A673 (cell line): Measurements from ENCODE around the gene ZSCAN5A. TPM values are rescaled to one million over a fixed set of nuclear protein-coding genes. Genes with fewer than 3 reads are reported as not detected.
"Not testable (repeated sequence)": the region's sequence is repeated elsewhere in the genome, so short reads cannot be mapped to it uniquely, and the experiment has no call there.

Experiments used
- BruUV-seq: library from RNA; stranded (reverse); fragments of 400-500 nt; replicated peaks from 2 replicates; lab custom pipeline; 2021; lab: Mats Ljungman, UMichigan
- CTCF ChIA-PET: fragments of 300-600 bp; sonication (Branson Sonifier 250); formaldehyde crosslinking; loops from one replicate; lab custom pipeline; 2022; ENCODE audit warnings: antibody characterized with exemption; lab: Charles Lee
- POLR2A ChIA-PET: fragments of 300-600 bp; sonication (Branson Sonifier 250); formaldehyde crosslinking; loops from one replicate; lab custom pipeline; 2022; ENCODE audit warnings: antibody characterized with exemption; ENCODE audit not compliant: low non-redundant PET; lab: Charles Lee
- DNase-seq: peaks from one replicate; pipeline ENCODE4 v3.0.0-alpha.2; 2015; ENCODE audit warnings: low spot score
- H3K27ac ChIP-seq: fragments of 200-600 bp; sonication (generic); 2 replicates; pipeline ENCODE4 v1.5.1; 2016; ENCODE audit warnings: mixed run types, low read depth, mild to moderate bottlenecking, mixed read lengths, antibody characterized with exemption, low read length; ENCODE audit not compliant: poor library complexity, severe bottlenecking
- H3K27me3 ChIP-seq: fragments of 200-600 bp; sonication (generic); replicated peaks from 2 replicates; pipeline ENCODE4 v1.6.1; 2017; ENCODE audit warnings: mixed run types, low read depth, mild to moderate bottlenecking, mixed read lengths, antibody characterized with exemption, low read length; ENCODE audit not compliant: insufficient read depth, poor library complexity
- H3K36me3 ChIP-seq: fragments of 200-600 bp; sonication (generic); 2 replicates; pipeline ENCODE4 v1.6.1; 2016; ENCODE audit warnings: mixed run types, mild to moderate bottlenecking, mixed read lengths, antibody characterized with exemption, low read length; ENCODE audit not compliant: insufficient read depth, poor library complexity, severe bottlenecking
- H3K4me1 ChIP-seq: fragments of 200-600 bp; sonication (generic); 2 replicates; pipeline ENCODE4 v1.6.1; 2017; ENCODE audit warnings: mixed run types, mild to moderate bottlenecking, mixed read lengths, antibody characterized with exemption, low read length; ENCODE audit not compliant: insufficient read depth, poor library complexity, severe bottlenecking
- H3K4me3 ChIP-seq: fragments of 200-600 bp; sonication (generic); 2 replicates; pipeline ENCODE4 v1.5.1; 2016; ENCODE audit warnings: low read depth, mixed run types, mild to moderate bottlenecking, mixed read lengths, low read length; ENCODE audit not compliant: poor library complexity, severe bottlenecking
- H3K9me3 ChIP-seq: fragments of 200-600 bp; sonication (generic); 2 replicates; pipeline ENCODE4 v1.6.1; 2016; ENCODE audit warnings: mixed run types, low read depth, mild to moderate bottlenecking, mixed read lengths, antibody characterized with exemption, low read length; ENCODE audit not compliant: poor library complexity, severe bottlenecking
- CTCF ChIP-seq: fragments of 300-800, 200-600 bp; sonication (generic); conservative IDR thresholded peaks from 2 replicates; pipeline ENCODE4 v1.5.1; 2017; ENCODE audit warnings: low read depth, mild to moderate bottlenecking, antibody characterized with exemption, low read length, moderate library complexity, mixed read lengths
- EZH2 ChIP-seq: fragments of 200-600 bp; sonication (generic); IDR thresholded peaks from 2 replicates; pipeline ENCODE4 v1.6.1; 2017; ENCODE audit warnings: borderline replicate concordance, low read depth, mild to moderate bottlenecking, mixed read lengths, antibody characterized with exemption, low read length; ENCODE audit not compliant: poor library complexity, severe bottlenecking
- intact Hi-C: fragments of 100-400 bp; cut with micrococcal nuclease; formaldehyde crosslinking; loops from one replicate; pipeline ENCODE4 v1.10.0; 2022; ENCODE audit not compliant: unreplicated experiment
- total RNA-seq: library from RNA; stranded (reverse); gene quantifications from 2 replicates; pipeline ENCODE4 v1.2.3, GENCODE V29; 2021

ZSCAN5A gene
- total RNA-seq, 1 experiment from 2014 or later = 18.8 TPM

DNA sequence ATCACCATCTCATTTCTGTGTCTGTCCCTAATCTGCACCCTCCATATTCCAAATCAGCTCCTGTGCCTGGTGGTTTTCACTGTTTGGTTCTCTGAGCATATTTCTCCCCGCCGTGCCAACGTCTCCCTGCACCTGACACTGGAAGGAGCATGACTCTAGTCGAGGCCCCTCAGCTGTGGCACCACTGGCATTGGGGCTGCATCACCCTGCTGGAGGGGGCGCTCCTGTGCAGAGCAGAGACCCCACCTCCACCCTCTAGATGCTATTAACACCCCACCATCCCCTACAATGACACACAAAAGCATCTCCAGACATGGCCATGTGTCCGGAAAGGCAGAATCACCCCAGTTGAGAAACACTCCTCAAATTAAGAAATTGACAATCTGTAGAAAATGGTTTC is 91.7 kb downstream of the ZSCAN5A start:
- DNase-seq = no peak
- TF ChIP-seq CTCF = 0 out of 2 replicates have a peak, but pooled peaks have one; percentile 22
- TF ChIP-seq EZH2 = no peak
- H3K4me1 ChIP-seq = no peaks in the 10 kb centered on the region
- no peaks in the 10 kb centered on the region for H3K36me3 ChIP-seq
- CTCF ChIA-PET = no interaction called here
- H3K27ac ChIP-seq = no peak overlapping the region
- no peaks in the 10 kb centered on the region for H3K9me3 ChIP-seq
- intact Hi-C loops = no loop called here
- no TSS peak for BruUV-seq
- H3K4me3 ChIP-seq = no peak overlapping the region
- POLR2A ChIA-PET = no interaction called here
- H3K27me3 ChIP-seq = no peaks in the 10 kb centered on the region

GRCh38 chr19:56221851-56222250 is 92.8 kb downstream of the ZSCAN5A start:
- intact Hi-C loops = no loop called here
- TF ChIP-seq CTCF = peak; percentile 36; the same call in 1 of the 2 replicates
- no peak for TF ChIP-seq EZH2
- ChIA-PET POLR2A (no interaction called here), CTCF (interaction anchor here (1.5 kb wide), 1 partner anchor 112 kb away, joined by 3 read pairs; no protein-coding TSS in a partner anchor)
- no peak for DNase-seq
- no peaks in the 10 kb centered on the region for H3K27me3 ChIP-seq
- no peaks in the 10 kb centered on the region for H3K36me3 ChIP-seq
- no TSS peak for BruUV-seq
- no peaks in the 10 kb centered on the region for H3K9me3 ChIP-seq
- H3K4me3 ChIP-seq = no peak overlapping the region
- no peak overlapping the region for H3K27ac ChIP-seq
- H3K4me1 ChIP-seq = no peaks in the 10 kb centered on the region

DNA sequence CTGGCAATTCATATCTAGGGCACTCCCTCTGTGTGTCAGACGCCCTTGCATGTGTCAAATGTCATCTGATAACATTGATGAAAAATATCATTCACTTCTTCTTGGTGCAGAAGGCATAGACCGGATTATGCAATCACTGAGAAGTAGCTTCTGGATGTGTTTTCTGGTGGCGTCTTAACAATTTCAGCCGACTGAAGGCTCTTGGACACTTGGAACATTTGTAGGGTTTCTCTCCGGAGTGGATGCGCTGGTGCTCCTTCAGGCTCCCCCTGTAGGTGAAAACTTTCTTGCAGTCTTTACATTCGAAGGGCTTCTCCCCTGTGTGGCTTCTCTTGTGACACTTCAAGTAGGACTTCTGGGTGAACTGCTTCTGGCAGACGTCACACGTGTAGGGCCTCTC is 93.2 kb downstream of the ZSCAN5A start:
- CTCF ChIA-PET = interaction anchor here (1.5 kb wide), 1 partner anchor 112 kb away, joined by 3 read pairs; no protein-coding TSS in a partner anchor
- POLR2A ChIA-PET, H3K36me3 ChIP-seq, H3K9me3 ChIP-seq, H3K4me3 ChIP-seq, H3K27me3 ChIP-seq, BruUV-seq, H3K4me1 ChIP-seq, intact Hi-C loops, H3K27ac ChIP-seq: not testable (repeated sequence)
- DNase-seq = peak; percentile 31
- TF ChIP-seq CTCF = peak; percentile 52
